HepG2 (cell line): ENCODE results near the gene GYS1. TPM values are rescaled to one million over a fixed set of nuclear protein-coding genes. Genes with fewer than 3 reads are reported as not detected.

Source experiments
- CEBPB ChIP-seq: IDR thresholded peaks from 2 replicates; pipeline ENCODE4 v1.6.1; 2011; ENCODE audit warnings: low read depth, low read length, improper control_type of control experiment, borderline replicate concordance
- EED ChIP-seq: sonication (generic); formaldehyde crosslinking; IDR thresholded peaks from 2 replicates; pipeline ENCODE4 v1.5.0; 2020; ENCODE audit warnings: mild to moderate bottlenecking, missing genetic modification reagents
- KLF12 ChIP-seq: sonication (generic); formaldehyde crosslinking; IDR thresholded peaks from 2 replicates; pipeline ENCODE4 v1.4.0; 2020; ENCODE audit warnings: missing genetic modification reagents, borderline replicate concordance
- KLF6 ChIP-seq: IDR thresholded peaks from 2 replicates; pipeline ENCODE4 v1.8.0; 2016; ENCODE audit warnings: missing biosample characterization, missing genetic modification reagents
- MTA3 ChIP-seq: sonication (generic); formaldehyde crosslinking; IDR thresholded peaks from 2 replicates; pipeline ENCODE4 v1.4.0; 2020; ENCODE audit warnings: missing genetic modification reagents
- NAIF1 ChIP-seq: sonication (generic); formaldehyde crosslinking; IDR thresholded peaks from 2 replicates; pipeline ENCODE4 v1.5.0; 2020; ENCODE audit warnings: mild to moderate bottlenecking, missing genetic modification reagents, borderline replicate concordance
- RBM22 ChIP-seq: fragments of 200-400 bp; formaldehyde crosslinking; optimal IDR thresholded peaks from 2 replicates; pipeline ENCODE3; 2017; ENCODE audit warnings: mild to moderate bottlenecking, low read length, moderate library complexity
- SKI ChIP-seq: fragments of 450-650 bp; IDR thresholded peaks from one replicate; pipeline ENCODE4 v1.6.1; 2018; ENCODE audit warnings: mild to moderate bottlenecking; ENCODE audit not compliant: partially characterized antibody
- STAT6 ChIP-seq: sonication (generic); formaldehyde crosslinking; IDR thresholded peaks from 2 replicates; pipeline ENCODE4 v1.4.0; 2020; ENCODE audit warnings: missing genetic modification reagents, mild to moderate bottlenecking, borderline replicate concordance
- TAF1 ChIP-seq: sonication (generic); formaldehyde crosslinking; IDR thresholded peaks from 2 replicates; pipeline ENCODE4 v1.4.0; 2020; ENCODE audit warnings: missing genetic modification reagents
- THRA ChIP-seq: sonication (generic); formaldehyde crosslinking; IDR thresholded peaks from 2 replicates; pipeline ENCODE4 v1.4.0; 2020; ENCODE audit warnings: missing genetic modification reagents, borderline replicate concordance
- YEATS2 ChIP-seq: sonication (generic); formaldehyde crosslinking; IDR thresholded peaks from 2 replicates; pipeline ENCODE4 v1.4.0; 2020; ENCODE audit warnings: missing genetic modification reagents, borderline replicate concordance
- YY1 ChIP-seq: IDR thresholded peaks from 2 replicates; pipeline ENCODE4 v1.6.1; 2011; ENCODE audit warnings: low read length, low read depth, moderate library complexity, mild to moderate bottlenecking; ENCODE audit not compliant: insufficient read depth, insufficient replicate concordance
- ZBTB42 ChIP-seq: sonication (generic); formaldehyde crosslinking; IDR thresholded peaks from 2 replicates; pipeline ENCODE4 v1.5.0; 2020; ENCODE audit warnings: mild to moderate bottlenecking, missing genetic modification reagents
- ZNF20 ChIP-seq: sonication (generic); formaldehyde crosslinking; IDR thresholded peaks from 2 replicates; pipeline ENCODE4 v1.4.0; 2020; ENCODE audit warnings: mild to moderate bottlenecking, moderate library complexity, missing genetic modification reagents
- ZNF501 ChIP-seq: sonication (generic); formaldehyde crosslinking; IDR thresholded peaks from 2 replicates; pipeline ENCODE4 v1.5.1; 2020; ENCODE audit warnings: mild to moderate bottlenecking, moderate library complexity, missing genetic modification reagents
- polyA plus RNA-seq, 8 experiments: library from polyadenylated mRNA; depleted of rRNA in 3 of 8; stranded (reverse) in 7 of 8; unstranded in 1 of 8; fragments of >200 nt; fragmentation: Illumina TruSeq in 4 of 8; extraction: Trizol in 4 of 8; gene quantifications; 2 replicates each; pipeline versions ENCODE4 v1.2.1 to v1.2.3, GENCODE V29; 2011 to 2016; ENCODE audit warnings: low read depth in 4 of 8, missing spikeins in 1 of 8, mixed read lengths in 1 of 8; ENCODE audit not compliant: insufficient read depth in 1 of 8
- total RNA-seq, 5 experiments: library from RNA; depleted of rRNA; stranded (reverse); fragments of >200 nt; fragmentation: Illumina TruSeq; extraction: Trizol; gene quantifications; 2 replicates each; pipeline ENCODE4 v1.2.3, GENCODE V29; 2016; ENCODE audit warnings: low read depth in 1 of 5
- TF ChIP-seq, protein P1 (sequence below): sonication (generic); formaldehyde crosslinking; IDR thresholded peaks from 2 replicates; pipeline ENCODE4 v1.4.0; 2020; ENCODE audit warnings: missing genetic modification reagents
- TF ChIP-seq, protein P2 (sequence below): sonication (generic); formaldehyde crosslinking; IDR thresholded peaks from 2 replicates; pipeline ENCODE4 v1.5.1; 2020; ENCODE audit warnings: missing genetic modification reagents, mild to moderate bottlenecking, borderline replicate concordance
- TF ChIP-seq, protein P3 (sequence below): sonication (generic); formaldehyde crosslinking; IDR thresholded peaks from 2 replicates; pipeline ENCODE4 v1.5.0; 2020; ENCODE audit warnings: mild to moderate bottlenecking, missing genetic modification reagents

The GYS1 gene
- total and polyA plus RNA-seq, 2 of the 13 experiments (the other 11 are each of a cell fraction or from before 2014, with no cell fraction given): 18.4 to 42.1 TPM

DNA sequence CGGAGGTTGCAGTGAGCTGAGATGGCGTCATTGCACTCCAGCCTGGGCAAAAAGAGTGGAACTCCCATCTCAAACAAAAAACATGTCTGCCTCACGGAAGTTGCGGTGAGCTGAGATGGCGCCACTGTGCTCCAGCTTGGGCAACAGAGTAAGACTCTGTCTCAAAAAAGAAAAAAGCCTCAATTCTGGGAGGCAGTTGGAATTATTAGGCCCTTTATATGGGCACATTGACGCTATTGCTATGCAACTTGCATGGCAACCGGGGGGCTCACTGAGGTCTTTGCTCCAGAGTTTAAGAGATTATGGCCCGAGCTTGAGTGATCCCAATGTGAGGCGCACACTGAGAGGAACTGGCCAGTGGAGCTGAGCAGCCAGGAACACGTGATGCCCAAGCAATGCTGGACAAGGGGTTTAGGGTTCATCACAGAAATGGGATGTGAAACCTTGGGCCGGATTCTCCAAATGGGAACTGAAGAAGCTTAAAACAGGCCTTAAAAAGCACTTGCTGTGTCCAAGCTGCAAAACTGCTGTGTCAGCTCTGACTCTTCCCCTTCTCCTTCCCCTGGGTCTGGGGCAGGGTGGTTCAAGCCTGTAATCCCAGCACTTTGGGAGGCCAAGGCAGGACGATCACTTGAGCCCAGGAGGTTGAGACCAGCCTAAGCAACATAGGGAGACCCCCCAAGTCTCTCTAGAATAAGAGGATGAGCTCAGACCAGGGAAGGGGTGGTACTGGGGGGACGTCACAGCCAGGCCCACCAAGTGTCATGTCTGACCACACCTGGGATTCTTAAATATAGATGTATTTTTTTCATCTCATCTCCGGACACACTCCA is 25.5 kb downstream of the GYS1 start (continued):
- TF ChIP-seq RBM22 (peak; percentile 99), SKI (no peak), KLF12 (CRISPR knock-in tag) (no peak), STAT6 (peak; percentile 63; the same call in 1 of the 2 replicates), YEATS2 (peak; percentile 15; the same call in 1 of the 2 replicates), MTA3 (no peak), KLF6 (CRISPR knock-in tag) (peak; percentile 30; the same call in 1 of the 2 replicates), THRA (CRISPR knock-in tag) (0 out of 2 replicates have a peak, but pooled peaks have one; percentile 6), NAIF1 (CRISPR knock-in tag) (peak; percentile 66), CEBPB (no peak), ZBTB42 (CRISPR knock-in tag) (no peak), ZNF20 (no peak), TAF1 (CRISPR knock-in tag) (peak; percentile 14; the same call in 1 of the 2 replicates), YY1 (peak; percentile 76), ZNF501 (CRISPR knock-in tag) (no peak), EED (0 out of 2 replicates have a peak, but pooled peaks have one; percentile 71)
- TF ChIP-seq, protein P1, sequence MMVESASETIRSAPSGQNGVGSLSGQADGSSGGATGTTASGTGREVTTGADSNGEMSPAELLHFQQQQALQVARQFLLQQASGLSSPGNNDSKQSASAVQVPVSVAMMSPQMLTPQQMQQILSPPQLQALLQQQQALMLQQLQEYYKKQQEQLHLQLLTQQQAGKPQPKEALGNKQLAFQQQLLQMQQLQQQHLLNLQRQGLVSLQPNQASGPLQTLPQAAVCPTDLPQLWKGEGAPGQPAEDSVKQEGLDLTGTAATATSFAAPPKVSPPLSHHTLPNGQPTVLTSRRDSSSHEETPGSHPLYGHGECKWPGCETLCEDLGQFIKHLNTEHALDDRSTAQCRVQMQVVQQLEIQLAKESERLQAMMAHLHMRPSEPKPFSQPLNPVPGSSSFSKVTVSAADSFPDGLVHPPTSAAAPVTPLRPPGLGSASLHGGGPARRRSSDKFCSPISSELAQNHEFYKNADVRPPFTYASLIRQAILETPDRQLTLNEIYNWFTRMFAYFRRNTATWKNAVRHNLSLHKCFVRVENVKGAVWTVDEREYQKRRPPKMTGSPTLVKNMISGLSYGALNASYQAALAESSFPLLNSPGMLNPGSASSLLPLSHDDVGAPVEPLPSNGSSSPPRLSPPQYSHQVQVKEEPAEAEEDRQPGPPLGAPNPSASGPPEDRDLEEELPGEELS (CRISPR knock-in tag): 0 out of 2 replicates have a peak, but pooled peaks have one; percentile 3
- TF ChIP-seq, protein P2, sequence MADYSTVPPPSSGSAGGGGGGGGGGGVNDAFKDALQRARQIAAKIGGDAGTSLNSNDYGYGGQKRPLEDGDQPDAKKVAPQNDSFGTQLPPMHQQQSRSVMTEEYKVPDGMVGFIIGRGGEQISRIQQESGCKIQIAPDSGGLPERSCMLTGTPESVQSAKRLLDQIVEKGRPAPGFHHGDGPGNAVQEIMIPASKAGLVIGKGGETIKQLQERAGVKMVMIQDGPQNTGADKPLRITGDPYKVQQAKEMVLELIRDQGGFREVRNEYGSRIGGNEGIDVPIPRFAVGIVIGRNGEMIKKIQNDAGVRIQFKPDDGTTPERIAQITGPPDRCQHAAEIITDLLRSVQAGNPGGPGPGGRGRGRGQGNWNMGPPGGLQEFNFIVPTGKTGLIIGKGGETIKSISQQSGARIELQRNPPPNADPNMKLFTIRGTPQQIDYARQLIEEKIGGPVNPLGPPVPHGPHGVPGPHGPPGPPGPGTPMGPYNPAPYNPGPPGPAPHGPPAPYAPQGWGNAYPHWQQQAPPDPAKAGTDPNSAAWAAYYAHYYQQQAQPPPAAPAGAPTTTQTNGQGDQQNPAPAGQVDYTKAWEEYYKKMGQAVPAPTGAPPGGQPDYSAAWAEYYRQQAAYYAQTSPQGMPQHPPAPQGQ: 0 out of 2 replicates have a peak, but pooled peaks have one; percentile 32
- TF ChIP-seq, protein P3, sequence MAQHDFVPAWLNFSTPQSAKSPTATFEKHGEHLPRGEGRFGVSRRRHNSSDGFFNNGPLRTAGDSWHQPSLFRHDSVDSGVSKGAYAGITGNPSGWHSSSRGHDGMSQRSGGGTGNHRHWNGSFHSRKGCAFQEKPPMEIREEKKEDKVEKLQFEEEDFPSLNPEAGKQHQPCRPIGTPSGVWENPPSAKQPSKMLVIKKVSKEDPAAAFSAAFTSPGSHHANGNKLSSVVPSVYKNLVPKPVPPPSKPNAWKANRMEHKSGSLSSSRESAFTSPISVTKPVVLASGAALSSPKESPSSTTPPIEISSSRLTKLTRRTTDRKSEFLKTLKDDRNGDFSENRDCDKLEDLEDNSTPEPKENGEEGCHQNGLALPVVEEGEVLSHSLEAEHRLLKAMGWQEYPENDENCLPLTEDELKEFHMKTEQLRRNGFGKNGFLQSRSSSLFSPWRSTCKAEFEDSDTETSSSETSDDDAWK (CRISPR knock-in tag): no peak
